Motor neuron (in vitro differentiated cells): ENCODE data around the gene CFAP20DC. TPM values are rescaled to one million over a fixed set of nuclear protein-coding genes. Genes with fewer than 3 reads are reported as not detected.
"Not testable (repeated sequence)": the region's sequence is repeated elsewhere in the genome, so short reads cannot be mapped to it uniquely, and the experiment has no call there.

Experiments
- ATAC-seq, 8 experiments: fragments of 200-7000 bp; cut with Tn5 transposase; replicated peaks in 6 of 8; 2 replicates each; pipeline ENCODE4 v1.8.0; 2021; ENCODE audit warnings: mild to moderate bottlenecking in 8 of 8, moderate library complexity in 8 of 8
- H3K27ac ChIP-seq, 2 donors: fragments of 250-450 bp; sonication (Bioruptor Pico); 2 replicates each; pipeline ENCODE4 v1.9.0; 2021; ENCODE audit warnings: antibody characterized with exemption in 2 of 2, mild to moderate bottlenecking in 2 of 2, moderate library complexity in 1 of 2
- H3K4me1 ChIP-seq, 2 donors: fragments of 250-450 bp; sonication (Bioruptor Pico); replicated peaks in 1 of 2; 2 replicates each; pipeline ENCODE4 v1.6.1; 2021; ENCODE audit warnings: antibody characterized with exemption in 2 of 2, mild to moderate bottlenecking in 2 of 2, moderate library complexity in 1 of 2
- H3K4me3 ChIP-seq, 5 donors: fragments of 250-450 bp; sonication (Bioruptor Pico); 2 replicates each; pipeline ENCODE4 v1.9.0; 2021; ENCODE audit warnings: antibody characterized with exemption in 5 of 5, mild to moderate bottlenecking in 5 of 5, moderate library complexity in 4 of 5
- WGBS, 10 experiments: fragments of 450-650 bp; shearing (Covaris generic); methylation state at CpG; one replicate each; pipeline ENCODE4 v1.0.0; 2022; 5-methylcytosine and 5-hydroxymethylcytosine counted together
- in situ Hi-C, 9 experiments: fragments of 400-800 bp; cut with MboI; loops; one replicate each; pipeline ENCODE4 v1.15.0; 2021; ENCODE audit warnings: low sequenced_read_pairs in 9 of 9, low pct_unique_long_range_greater_than_20kb in 2 of 9; ENCODE audit not compliant: unreplicated experiment in 9 of 9
- total RNA-seq, 8 experiments: library from RNA; unstranded; fragments of 300-600 nt; gene quantifications; 2 replicates each; pipeline versions ENCODE4 v1.2.3 to v1.2.4, GENCODE V29; 2022

CFAP20DC gene
- 1 to 10 TPM; 1.1 to 8.7 (median 3.0) TPM for total RNA-seq

- Histone ChIP-seq H3K4me1 (peaks cover 5 to 15% of the 10 kb centered on the region in 2 donors), H3K4me3 (peak within 1 kb of the TSS; percentile 42 to 67 (median 54)), H3K27ac (peak within 1 kb of the TSS; percentile 77 to 85)
- in situ Hi-C loops: no loop called here
- ATAC-seq: peak; percentile 97 to 99 (median 98)
- 0 to 34% (median 14%) methylated on average over 1 to 25 of the region's 60 CpGs; no CpG with 5 or more reads in 3 of the 10 experiments for WGBS, 10 experiments
Measured at GRCh38 chr3:59049671-59050331, at the start of gene CFAP20DC. CFAP20DC (minus strand) TSS chr3:59050025; CDS start chr3:59049631, 394 bp downstream.

- 80 to 100% (median 83%) methylated on average over 1 of the region's 1 CpG; no CpG with 5 or more reads in 7 of the 10 experiments for WGBS, 10 experiments
- H3K4me3 ChIP-seq, H3K4me1 ChIP-seq, H3K27ac ChIP-seq, ATAC-seq, in situ Hi-C loops: not testable (repeated sequence)
Measured at GRCh38 chr3:59098516-59098915, 48.7 kb upstream of the CFAP20DC start.

- no peak for ATAC-seq
- 63 to 100% (median 94%) methylated on average over 1 to 3 of the region's 3 CpGs; no CpG with 5 or more reads in 1 of the 10 experiments for WGBS, 10 experiments
- no peak overlapping the region for H3K4me3 ChIP-seq
- no peak overlapping the region for H3K27ac ChIP-seq
- in situ Hi-C loops: no loop called here
- no peaks in the 10 kb centered on the region for H3K4me1 ChIP-seq
Measured at GRCh38 chr3:59094446-59094845, 44.6 kb upstream of the CFAP20DC start.

GRCh38 chr3:59093521-59093920 lies 43.7 kb upstream of the CFAP20DC start:
- Histone ChIP-seq H3K4me1 (no peaks in the 10 kb centered on the region), H3K4me3 (no peak overlapping the region), H3K27ac (no peak overlapping the region)
- no peak for ATAC-seq
- WGBS, 10 experiments: 22 to 88% (median 75%) methylated on average over 1 of the region's 1 CpG; no CpG with 5 or more reads in 3 of the 10 experiments
- in situ Hi-C loops: no loop called here

GRCh38 chr3:59088761-59089160 lies 38.9 kb upstream of the CFAP20DC start:
- Histone ChIP-seq H3K27ac (no peak overlapping the region), H3K4me1 (no peaks in the 10 kb centered on the region), H3K4me3 (no peak overlapping the region)
- no peak for ATAC-seq
- 0 to 86% (median 61%) methylated on average over 1 of the region's 1 CpG; no CpG with 5 or more reads in 2 of the 10 experiments for WGBS, 10 experiments
- in situ Hi-C loops: no loop called here

- Histone ChIP-seq H3K27ac (no peak overlapping the region), H3K4me1 (no peaks in the 10 kb centered on the region), H3K4me3 (no peak overlapping the region)
- in situ Hi-C loops: no loop called here
- 36 to 95% (median 88%) methylated on average over 2 to 3 of the region's 3 CpGs; no CpG with 5 or more reads in 4 of the 10 experiments for WGBS, 10 experiments
- ATAC-seq: no peak
Measured at GRCh38 chr3:59085976-59086375, 36.2 kb upstream of the CFAP20DC start.

GRCh38 chr3:59084583-59084982 lies 34.8 kb upstream of the CFAP20DC start:
- Histone ChIP-seq H3K27ac (no peak overlapping the region), H3K4me3 (no peak overlapping the region), H3K4me1 (no peaks in the 10 kb centered on the region)
- WGBS, 10 experiments: 14 to 100% (median 75%) methylated on average over 1 of the region's 1 CpG; no CpG with 5 or more reads in 5 of the 10 experiments
- ATAC-seq: peak in 2 of 8 experiments; percentile 42 to 99
- in situ Hi-C loops: no loop called here

GRCh38 chr3:59082106-59082505 lies 32.3 kb upstream of the CFAP20DC start:
- 56 to 100% (median 97%) methylated on average over 1 to 4 of the region's 4 CpGs; no CpG with 5 or more reads in 1 of the 10 experiments for WGBS, 10 experiments
- no peak overlapping the region for H3K27ac ChIP-seq
- H3K4me3 ChIP-seq: no peak overlapping the region
- in situ Hi-C loops: no loop called here
- ATAC-seq: no peak
- no peaks in the 10 kb centered on the region for H3K4me1 ChIP-seq

GRCh38 chr3:59081071-59081470 lies 31.2 kb upstream of the CFAP20DC start:
- in situ Hi-C loops: no loop called here
- ATAC-seq: no peak
- H3K27ac ChIP-seq: no peak overlapping the region
- no peaks in the 10 kb centered on the region for H3K4me1 ChIP-seq
- H3K4me3 ChIP-seq: no peak overlapping the region
- WGBS, 10 experiments: 57 to 100% (median 96%) methylated on average over 1 to 2 of the region's 2 CpGs

- Histone ChIP-seq H3K4me3 (no peak overlapping the region), H3K27ac (no peak overlapping the region), H3K4me1 (no peaks in the 10 kb centered on the region)
- 0 to 91% (median 64%) methylated on average over 1 of the region's 1 CpG; no CpG with 5 or more reads in 1 of the 10 experiments for WGBS, 10 experiments
- no peak for ATAC-seq
- in situ Hi-C loops: no loop called here
Measured at GRCh38 chr3:59079962-59080361, 30.1 kb upstream of the CFAP20DC start.

- Histone ChIP-seq H3K4me1 (no peaks in the 10 kb centered on the region), H3K27ac (no peak overlapping the region), H3K4me3 (no peak overlapping the region)
- ATAC-seq: no peak
- in situ Hi-C loops: no loop called here
Measured at GRCh38 chr3:59074764-59075163, 24.9 kb upstream of the CFAP20DC start.

- Histone ChIP-seq H3K27ac (no peak overlapping the region), H3K4me3 (no peak overlapping the region), H3K4me1 (no peaks in the 10 kb centered on the region)
- 18 to 100% (median 97%) methylated on average over 4 to 6 of the region's 6 CpGs for WGBS, 10 experiments
- in situ Hi-C loops: no loop called here
- no peak for ATAC-seq
Measured at GRCh38 chr3:59072681-59073080, 22.9 kb upstream of the CFAP20DC start.

- no peak overlapping the region for H3K27ac ChIP-seq
- no peak overlapping the region for H3K4me3 ChIP-seq
- no peaks in the 10 kb centered on the region for H3K4me1 ChIP-seq
- WGBS, 10 experiments: 50 to 100% (median 100%) methylated on average over 1 to 2 of the region's 2 CpGs; no CpG with 5 or more reads in 2 of the 10 experiments
- in situ Hi-C loops: no loop called here
- no peak for ATAC-seq
Measured at GRCh38 chr3:59069838-59070237, 20.0 kb upstream of the CFAP20DC start.

- Histone ChIP-seq H3K4me1 (no peaks in the 10 kb centered on the region), H3K4me3 (no peak overlapping the region), H3K27ac (no peak overlapping the region)
- in situ Hi-C loops: no loop called here
- ATAC-seq: no peak
- WGBS, 10 experiments: 80 to 100% (median 87%) methylated on average over 1 to 7 of the region's 7 CpGs; no CpG with 5 or more reads in 3 of the 10 experiments
Measured at GRCh38 chr3:59065240-59065639, 15.4 kb upstream of the CFAP20DC start.
